Duodenal mucosa (tissue), 2 donors: Measurements from ENCODE around the gene VEPH1.

ENCODE experiments used
- H3K27ac ChIP-seq: one replicate; pipeline ENCODE4 v1.7.0; 2013; ENCODE audit warnings: low read depth, low read length
- H3K27me3 ChIP-seq, 2 donors: one replicate each; pipeline ENCODE4 v1.7.0; 2013; ENCODE audit warnings: low read length in 2 of 2, control low read depth in 1 of 2; ENCODE audit not compliant: insufficient read depth in 2 of 2, control insufficient read depth in 1 of 2
- H3K36me3 ChIP-seq, 2 donors: one replicate each; pipeline ENCODE4 v1.7.0; 2013; ENCODE audit warnings: low read length in 2 of 2, control low read depth in 1 of 2; ENCODE audit not compliant: insufficient read depth in 2 of 2, control insufficient read depth in 1 of 2
- H3K4me1 ChIP-seq, 2 donors: one replicate each; pipeline ENCODE4 v1.7.0; 2013; ENCODE audit warnings: low read length in 2 of 2, control low read depth in 1 of 2; ENCODE audit not compliant: insufficient read depth in 2 of 2, control insufficient read depth in 1 of 2
- H3K4me3 ChIP-seq, 2 donors: one replicate each; pipeline ENCODE4 v1.7.0; 2013; ENCODE audit warnings: low read length in 2 of 2, low read depth in 1 of 2
- H3K9ac ChIP-seq, 2 donors: one replicate each; pipeline ENCODE4 v1.7.0; 2013; ENCODE audit warnings: low read length in 2 of 2, low read depth in 1 of 2
- H3K9me3 ChIP-seq, 2 donors: one replicate each; pipeline ENCODE4 v1.7.0; 2013; ENCODE audit warnings: low read length in 2 of 2, control low read depth in 1 of 2; ENCODE audit not compliant: control insufficient read depth in 1 of 2

The VEPH1 gene

DNA sequence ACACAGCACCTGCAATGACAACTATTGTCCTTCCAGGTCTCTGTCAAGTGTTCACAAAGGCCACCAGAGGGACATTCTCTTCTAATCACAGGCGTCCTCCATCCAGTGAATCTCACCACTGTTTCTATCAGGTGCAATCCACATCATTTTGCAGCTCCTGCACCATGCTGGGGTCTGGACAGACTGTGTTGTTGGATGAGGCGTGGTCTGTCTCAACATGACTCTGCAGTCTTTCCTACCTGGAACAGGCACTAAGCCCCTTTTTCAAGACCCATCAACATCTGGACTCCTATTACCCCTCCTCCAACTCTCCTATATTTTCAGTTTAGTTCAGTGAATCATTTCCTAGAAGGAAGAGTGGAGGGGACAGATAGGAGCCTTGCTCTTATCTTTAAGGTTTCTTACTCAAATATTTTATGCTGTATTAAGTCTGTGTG is 31.5 kb upstream of the VEPH1 start:
- Histone ChIP-seq H3K4me3 (no peak overlapping the region), H3K36me3 (no peaks in the 10 kb centered on the region), H3K4me1 (no peaks in the 10 kb centered on the region)

GRCh38 chr3:157533298-157534070 is 30.3 kb upstream of the VEPH1 start:
- Histone ChIP-seq H3K4me1 (no peaks in the 10 kb centered on the region), H3K9me3 (no peaks in the 10 kb centered on the region), H3K4me3 (no peak overlapping the region), H3K36me3 (no peaks in the 10 kb centered on the region), H3K27me3 (no peaks in the 10 kb centered on the region), H3K9ac (no peak overlapping the region), H3K27ac (no peak overlapping the region)

More for the DNA sequence above, 31.5 kb upstream of the VEPH1 start:
- Histone ChIP-seq H3K27ac (no peak overlapping the region), H3K27me3 (peaks cover 0 to 4% of the 10 kb centered on the region in 2 donors), H3K9me3 (no peaks in the 10 kb centered on the region), H3K9ac (no peak overlapping the region)

DNA sequence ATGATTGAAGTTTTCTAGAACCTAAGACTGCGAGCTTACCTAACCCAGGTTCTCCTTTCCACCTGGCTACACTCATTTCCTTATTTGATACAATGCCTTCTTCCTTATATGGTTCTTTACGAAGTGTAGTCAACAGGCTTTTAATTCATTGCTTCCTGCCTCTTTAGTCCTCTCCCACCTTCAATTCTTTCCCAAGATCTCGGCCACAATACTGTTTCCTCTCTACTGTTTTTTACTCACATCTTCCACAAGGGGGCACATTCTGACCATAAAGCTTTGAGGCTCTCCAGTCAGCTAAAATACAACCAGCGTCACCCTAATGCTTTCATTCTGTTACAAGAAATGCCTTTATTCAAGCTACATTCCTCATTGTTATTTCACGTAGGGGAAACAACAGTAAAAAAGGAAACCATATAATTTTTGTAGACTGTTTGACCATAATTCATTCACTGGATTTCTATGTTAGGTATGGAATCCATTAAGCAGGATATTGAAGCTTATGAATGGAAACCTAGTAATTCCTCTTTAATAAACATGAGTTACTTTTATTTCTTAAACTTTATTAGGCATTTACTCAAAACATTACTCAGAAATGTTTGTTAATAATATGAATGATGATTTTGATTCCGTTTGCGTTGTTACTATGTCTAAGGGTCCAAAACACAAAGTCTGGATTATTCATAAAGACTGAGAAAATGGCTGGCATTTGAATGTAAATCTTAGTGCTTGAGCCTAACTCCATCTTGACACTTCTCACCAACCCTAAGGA is 29.5 kb upstream of the VEPH1 start:
- no peaks in the 10 kb centered on the region for H3K9me3 ChIP-seq
- H3K27ac ChIP-seq: no peak overlapping the region
- H3K4me3 ChIP-seq: no peak overlapping the region
- H3K27me3 ChIP-seq: no peaks in the 10 kb centered on the region
- no peak overlapping the region for H3K9ac ChIP-seq
- H3K4me1 ChIP-seq: no peaks in the 10 kb centered on the region
- H3K36me3 ChIP-seq: no peaks in the 10 kb centered on the region

- H3K4me3 ChIP-seq: no peak overlapping the region
- no peaks in the 10 kb centered on the region for H3K4me1 ChIP-seq
- H3K9ac ChIP-seq: no peak overlapping the region
- no peak overlapping the region for H3K27ac ChIP-seq
- H3K36me3 ChIP-seq: no peaks in the 10 kb centered on the region
- H3K27me3 ChIP-seq: no peaks in the 10 kb centered on the region
- H3K9me3 ChIP-seq: no peaks in the 10 kb centered on the region
Observed at GRCh38 chr3:157531771-157532170, 28.6 kb upstream of the VEPH1 start.

GRCh38 chr3:157531301-157531660 is 28.1 kb upstream of the VEPH1 start:
- Histone ChIP-seq H3K27me3 (no peaks in the 10 kb centered on the region), H3K27ac (no peak overlapping the region), H3K4me3 (no peak overlapping the region), H3K36me3 (no peaks in the 10 kb centered on the region), H3K4me1 (no peaks in the 10 kb centered on the region), H3K9ac (no peak overlapping the region), H3K9me3 (no peaks in the 10 kb centered on the region)

DNA sequence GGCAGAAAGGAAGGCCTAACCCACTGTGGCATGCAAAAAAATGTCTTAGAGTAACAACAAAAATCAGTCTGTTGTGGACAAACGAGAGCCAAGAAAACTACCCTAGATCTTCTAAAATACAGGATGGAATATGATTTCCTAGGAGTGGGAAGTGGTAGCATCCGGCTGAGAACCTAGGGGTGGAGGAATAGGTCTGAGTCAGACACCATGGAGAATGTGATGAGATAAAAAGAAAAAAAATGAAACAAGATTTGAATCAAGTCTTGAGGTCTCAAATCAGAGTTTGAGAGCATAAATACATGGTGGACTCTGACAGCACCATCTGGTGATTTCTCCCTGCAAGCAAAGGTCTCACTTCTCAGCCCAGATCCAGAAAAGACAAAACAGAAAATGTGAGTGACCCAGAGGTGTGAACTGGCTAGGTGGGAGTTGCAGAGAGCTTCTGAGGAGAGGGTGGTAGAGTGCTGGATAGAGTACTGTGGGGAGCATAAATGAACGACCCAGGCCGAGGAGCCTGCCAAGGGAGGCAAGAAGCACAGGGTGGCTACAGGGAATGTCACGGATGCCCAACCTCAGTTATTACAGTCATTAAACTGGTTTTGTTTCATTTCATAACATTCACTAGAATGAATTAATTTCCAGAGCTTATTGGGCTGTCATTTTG is 27.6 kb upstream of the VEPH1 start:
- Histone ChIP-seq H3K27ac (no peak overlapping the region), H3K36me3 (no peaks in the 10 kb centered on the region), H3K4me1 (no peaks in the 10 kb centered on the region), H3K9me3 (no peaks in the 10 kb centered on the region), H3K4me3 (no peak overlapping the region), H3K9ac (no peak overlapping the region), H3K27me3 (no peaks in the 10 kb centered on the region)

DNA sequence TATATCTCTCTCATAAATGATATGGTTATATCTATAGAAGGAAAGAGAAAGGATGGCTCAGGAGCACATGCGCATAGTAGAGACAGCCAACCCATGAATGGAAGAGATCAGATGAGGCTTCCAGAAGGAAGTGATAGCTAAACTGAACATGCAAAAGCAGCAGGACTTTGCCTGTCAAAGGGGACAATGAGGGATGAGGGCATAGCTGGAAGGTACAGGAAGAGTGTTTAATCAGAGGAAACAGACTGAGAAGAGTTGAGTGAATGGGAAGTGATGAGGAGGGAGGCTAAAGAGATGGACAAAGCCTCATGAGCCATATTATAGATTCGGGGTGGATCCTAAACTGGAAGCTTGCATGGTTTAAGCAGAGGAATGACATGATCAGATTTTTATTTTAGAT is 26.5 kb upstream of the VEPH1 start:
- H3K27ac ChIP-seq: no peak overlapping the region
- no peaks in the 10 kb centered on the region for H3K27me3 ChIP-seq
- H3K4me3 ChIP-seq: no peak overlapping the region
- no peak overlapping the region for H3K9ac ChIP-seq
- H3K9me3 ChIP-seq: no peaks in the 10 kb centered on the region
- no peaks in the 10 kb centered on the region for H3K36me3 ChIP-seq
- no peaks in the 10 kb centered on the region for H3K4me1 ChIP-seq

DNA sequence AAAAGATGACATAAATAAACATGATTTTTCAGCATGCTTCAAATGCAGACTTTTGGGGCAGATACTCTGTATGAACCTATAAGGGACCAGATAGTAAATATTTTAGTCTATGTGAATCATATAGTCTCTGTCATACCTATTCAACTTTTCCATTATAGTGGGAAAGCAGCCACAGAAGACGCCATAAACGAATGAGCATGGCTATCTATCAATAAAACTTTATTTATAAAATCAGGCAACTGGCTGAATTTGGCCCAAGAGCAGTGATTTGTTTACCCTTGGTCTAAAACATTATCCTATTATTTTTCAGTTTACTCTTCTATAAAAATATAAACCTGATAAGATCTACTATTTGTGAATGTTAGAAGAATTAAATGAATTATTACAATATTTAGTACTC is 25.9 kb upstream of the VEPH1 start:
- Histone ChIP-seq H3K9me3 (no peaks in the 10 kb centered on the region), H3K4me3 (no peak overlapping the region), H3K27ac (no peak overlapping the region), H3K36me3 (no peaks in the 10 kb centered on the region), H3K27me3 (no peaks in the 10 kb centered on the region), H3K4me1 (no peaks in the 10 kb centered on the region), H3K9ac (no peak overlapping the region)

- Histone ChIP-seq H3K36me3 (no peaks in the 10 kb centered on the region), H3K27me3 (no peaks in the 10 kb centered on the region), H3K4me1 (no peaks in the 10 kb centered on the region), H3K9me3 (no peaks in the 10 kb centered on the region), H3K27ac (no peak overlapping the region), H3K4me3 (no peak overlapping the region), H3K9ac (no peak overlapping the region)
Observed at GRCh38 chr3:157527131-157527881, 24.1 kb upstream of the VEPH1 start.
